ENCODE results near the gene PC. TPM values are rescaled to one million over a fixed set of nuclear protein-coding genes. Genes with fewer than 3 reads are reported as not detected.

PC gene
- total and polyA plus RNA-seq, 2 experiments from 2014 or later, result 18.3 to 21.7 TPM

DNA sequence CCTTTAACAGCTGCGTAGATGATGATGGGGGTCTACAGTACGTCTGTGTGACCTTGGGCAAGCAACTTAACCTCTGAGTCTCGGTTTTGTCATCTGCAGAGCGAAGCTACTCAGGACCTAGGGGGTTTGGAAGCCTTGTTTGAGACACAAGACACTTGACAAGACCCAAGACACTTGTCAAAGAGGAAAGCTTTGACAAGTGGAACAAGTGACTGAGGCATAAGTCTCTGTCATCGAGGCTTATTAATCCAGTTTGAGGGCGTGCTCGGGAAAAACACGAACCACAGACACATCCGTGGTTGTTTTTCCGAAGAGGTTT is 732 bp upstream of the PC start:
- Mint-ChIP-seq H3K9me3 (no peaks in the 10 kb centered on the region), H3K4me1 (peaks cover 32% of the 10 kb centered on the region), H3K4me3 (peak overlapping the region; percentile 75), H3K27me3 (ENCODE audit: insufficient read depth, low read depth, poor library complexity) (peaks cover 21% of the 10 kb centered on the region), H3K27ac (peak overlapping the region; percentile 94), H3K36me3 (ENCODE audit: low read depth) (peaks cover 3% of the 10 kb centered on the region; the same call in 1 of the 3 replicates)
- peak overlapping the region; percentile 56 for H3K27ac ChIP-seq (ENCODE audit: low read depth)
- H2AFZ ChIP-seq, result peak overlapping the region; percentile 15; the same call in 1 of the 2 replicates
- H3K27me3 ChIP-seq (ENCODE audit: insufficient read depth), result no peaks in the 10 kb centered on the region
- TF ChIP-seq NANOG (IDR thresholded peaks at IDR 0.05; ENCODE audit: borderline replicate concordance) (no peak), CREB1 (CRISPR knock-in tag; IDR thresholded peaks at IDR 0.05; ENCODE audit: low read depth) (no peak), EZH2phosphoT487 (IDR thresholded peaks at IDR 0.05; ENCODE audit: unreplicated experiment) (no peak), JUNB (IDR thresholded peaks at IDR 0.05; ENCODE audit: unreplicated experiment) (no peak), STAT1 (IDR thresholded peaks at IDR 0.05; ENCODE audit: unreplicated experiment) (no peak), EZH2 (IDR thresholded peaks at IDR 0.05; ENCODE audit: low read depth, unreplicated experiment) (no peak), ZNF114 (CRISPR knock-in tag; IDR thresholded peaks at IDR 0.05) (no peak), POLR2AphosphoS5 (IDR thresholded peaks at IDR 0.05; ENCODE audit: low read depth) (no peak), ZNF331 (CRISPR knock-in tag; IDR thresholded peaks at IDR 0.05; ENCODE audit: low read depth) (no peak)
- TF ChIP-seq, protein P1, sequence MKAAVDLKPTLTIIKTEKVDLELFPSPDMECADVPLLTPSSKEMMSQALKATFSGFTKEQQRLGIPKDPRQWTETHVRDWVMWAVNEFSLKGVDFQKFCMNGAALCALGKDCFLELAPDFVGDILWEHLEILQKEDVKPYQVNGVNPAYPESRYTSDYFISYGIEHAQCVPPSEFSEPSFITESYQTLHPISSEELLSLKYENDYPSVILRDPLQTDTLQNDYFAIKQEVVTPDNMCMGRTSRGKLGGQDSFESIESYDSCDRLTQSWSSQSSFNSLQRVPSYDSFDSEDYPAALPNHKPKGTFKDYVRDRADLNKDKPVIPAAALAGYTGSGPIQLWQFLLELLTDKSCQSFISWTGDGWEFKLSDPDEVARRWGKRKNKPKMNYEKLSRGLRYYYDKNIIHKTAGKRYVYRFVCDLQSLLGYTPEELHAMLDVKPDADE (IDR thresholded peaks at IDR 0.05), result no peak
- TF ChIP-seq, protein P2, sequence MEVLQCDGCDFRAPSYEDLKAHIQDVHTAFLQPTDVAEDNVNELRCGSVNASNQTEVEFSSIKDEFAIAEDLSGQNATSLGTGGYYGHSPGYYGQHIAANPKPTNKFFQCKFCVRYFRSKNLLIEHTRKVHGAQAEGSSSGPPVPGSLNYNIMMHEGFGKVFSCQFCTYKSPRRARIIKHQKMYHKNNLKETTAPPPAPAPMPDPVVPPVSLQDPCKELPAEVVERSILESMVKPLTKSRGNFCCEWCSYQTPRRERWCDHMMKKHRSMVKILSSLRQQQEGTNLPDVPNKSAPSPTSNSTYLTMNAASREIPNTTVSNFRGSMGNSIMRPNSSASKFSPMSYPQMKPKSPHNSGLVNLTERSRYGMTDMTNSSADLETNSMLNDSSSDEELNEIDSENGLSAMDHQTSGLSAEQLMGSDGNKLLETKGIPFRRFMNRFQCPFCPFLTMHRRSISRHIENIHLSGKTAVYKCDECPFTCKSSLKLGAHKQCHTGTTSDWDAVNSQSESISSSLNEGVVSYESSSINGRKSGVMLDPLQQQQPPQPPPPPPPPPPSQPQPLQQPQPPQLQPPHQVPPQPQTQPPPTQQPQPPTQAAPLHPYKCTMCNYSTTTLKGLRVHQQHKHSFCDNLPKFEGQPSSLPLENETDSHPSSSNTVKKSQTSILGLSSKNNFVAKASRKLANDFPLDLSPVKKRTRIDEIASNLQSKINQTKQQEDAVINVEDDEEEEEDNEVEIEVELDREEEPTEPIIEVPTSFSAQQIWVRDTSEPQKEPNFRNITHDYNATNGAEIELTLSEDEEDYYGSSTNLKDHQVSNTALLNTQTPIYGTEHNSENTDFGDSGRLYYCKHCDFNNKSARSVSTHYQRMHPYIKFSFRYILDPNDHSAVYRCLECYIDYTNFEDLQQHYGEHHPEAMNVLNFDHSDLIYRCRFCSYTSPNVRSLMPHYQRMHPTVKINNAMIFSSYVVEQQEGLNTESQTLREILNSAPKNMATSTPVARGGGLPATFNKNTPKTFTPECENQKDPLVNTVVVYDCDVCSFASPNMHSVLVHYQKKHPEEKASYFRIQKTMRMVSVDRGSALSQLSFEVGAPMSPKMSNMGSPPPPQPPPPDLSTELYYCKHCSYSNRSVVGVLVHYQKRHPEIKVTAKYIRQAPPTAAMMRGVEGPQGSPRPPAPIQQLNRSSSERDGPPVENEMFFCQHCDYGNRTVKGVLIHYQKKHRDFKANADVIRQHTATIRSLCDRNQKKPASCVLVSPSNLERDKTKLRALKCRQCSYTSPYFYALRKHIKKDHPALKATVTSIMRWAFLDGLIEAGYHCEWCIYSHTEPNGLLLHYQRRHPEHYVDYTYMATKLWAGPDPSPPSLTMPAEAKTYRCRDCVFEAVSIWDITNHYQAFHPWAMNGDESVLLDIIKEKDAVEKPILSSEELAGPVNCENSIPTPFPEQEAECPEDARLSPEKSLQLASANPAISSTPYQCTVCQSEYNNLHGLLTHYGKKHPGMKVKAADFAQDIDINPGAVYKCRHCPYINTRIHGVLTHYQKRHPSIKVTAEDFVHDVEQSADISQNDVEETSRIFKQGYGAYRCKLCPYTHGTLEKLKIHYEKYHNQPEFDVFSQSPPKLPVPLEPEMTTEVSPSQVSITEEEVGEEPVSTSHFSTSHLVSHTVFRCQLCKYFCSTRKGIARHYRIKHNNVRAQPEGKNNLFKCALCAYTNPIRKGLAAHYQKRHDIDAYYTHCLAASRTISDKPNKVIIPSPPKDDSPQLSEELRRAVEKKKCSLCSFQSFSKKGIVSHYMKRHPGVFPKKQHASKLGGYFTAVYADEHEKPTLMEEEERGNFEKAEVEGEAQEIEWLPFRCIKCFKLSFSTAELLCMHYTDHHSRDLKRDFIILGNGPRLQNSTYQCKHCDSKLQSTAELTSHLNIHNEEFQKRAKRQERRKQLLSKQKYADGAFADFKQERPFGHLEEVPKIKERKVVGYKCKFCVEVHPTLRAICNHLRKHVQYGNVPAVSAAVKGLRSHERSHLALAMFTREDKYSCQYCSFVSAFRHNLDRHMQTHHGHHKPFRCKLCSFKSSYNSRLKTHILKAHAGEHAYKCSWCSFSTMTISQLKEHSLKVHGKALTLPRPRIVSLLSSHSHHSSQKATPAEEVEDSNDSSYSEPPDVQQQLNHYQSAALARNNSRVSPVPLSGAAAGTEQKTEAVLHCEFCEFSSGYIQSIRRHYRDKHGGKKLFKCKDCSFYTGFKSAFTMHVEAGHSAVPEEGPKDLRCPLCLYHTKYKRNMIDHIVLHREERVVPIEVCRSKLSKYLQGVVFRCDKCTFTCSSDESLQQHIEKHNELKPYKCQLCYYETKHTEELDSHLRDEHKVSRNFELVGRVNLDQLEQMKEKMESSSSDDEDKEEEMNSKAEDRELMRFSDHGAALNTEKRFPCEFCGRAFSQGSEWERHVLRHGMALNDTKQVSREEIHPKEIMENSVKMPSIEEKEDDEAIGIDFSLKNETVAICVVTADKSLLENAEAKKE (CRISPR knock-in tag; IDR thresholded peaks at IDR 0.05), result no peak
- TF ChIP-seq, protein P3, sequence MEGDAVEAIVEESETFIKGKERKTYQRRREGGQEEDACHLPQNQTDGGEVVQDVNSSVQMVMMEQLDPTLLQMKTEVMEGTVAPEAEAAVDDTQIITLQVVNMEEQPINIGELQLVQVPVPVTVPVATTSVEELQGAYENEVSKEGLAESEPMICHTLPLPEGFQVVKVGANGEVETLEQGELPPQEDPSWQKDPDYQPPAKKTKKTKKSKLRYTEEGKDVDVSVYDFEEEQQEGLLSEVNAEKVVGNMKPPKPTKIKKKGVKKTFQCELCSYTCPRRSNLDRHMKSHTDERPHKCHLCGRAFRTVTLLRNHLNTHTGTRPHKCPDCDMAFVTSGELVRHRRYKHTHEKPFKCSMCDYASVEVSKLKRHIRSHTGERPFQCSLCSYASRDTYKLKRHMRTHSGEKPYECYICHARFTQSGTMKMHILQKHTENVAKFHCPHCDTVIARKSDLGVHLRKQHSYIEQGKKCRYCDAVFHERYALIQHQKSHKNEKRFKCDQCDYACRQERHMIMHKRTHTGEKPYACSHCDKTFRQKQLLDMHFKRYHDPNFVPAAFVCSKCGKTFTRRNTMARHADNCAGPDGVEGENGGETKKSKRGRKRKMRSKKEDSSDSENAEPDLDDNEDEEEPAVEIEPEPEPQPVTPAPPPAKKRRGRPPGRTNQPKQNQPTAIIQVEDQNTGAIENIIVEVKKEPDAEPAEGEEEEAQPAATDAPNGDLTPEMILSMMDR (conservative IDR thresholded peaks at IDR 0.05; ENCODE audit: low read depth in 2 of 2), result no peak
- TF ChIP-seq, protein P4, sequence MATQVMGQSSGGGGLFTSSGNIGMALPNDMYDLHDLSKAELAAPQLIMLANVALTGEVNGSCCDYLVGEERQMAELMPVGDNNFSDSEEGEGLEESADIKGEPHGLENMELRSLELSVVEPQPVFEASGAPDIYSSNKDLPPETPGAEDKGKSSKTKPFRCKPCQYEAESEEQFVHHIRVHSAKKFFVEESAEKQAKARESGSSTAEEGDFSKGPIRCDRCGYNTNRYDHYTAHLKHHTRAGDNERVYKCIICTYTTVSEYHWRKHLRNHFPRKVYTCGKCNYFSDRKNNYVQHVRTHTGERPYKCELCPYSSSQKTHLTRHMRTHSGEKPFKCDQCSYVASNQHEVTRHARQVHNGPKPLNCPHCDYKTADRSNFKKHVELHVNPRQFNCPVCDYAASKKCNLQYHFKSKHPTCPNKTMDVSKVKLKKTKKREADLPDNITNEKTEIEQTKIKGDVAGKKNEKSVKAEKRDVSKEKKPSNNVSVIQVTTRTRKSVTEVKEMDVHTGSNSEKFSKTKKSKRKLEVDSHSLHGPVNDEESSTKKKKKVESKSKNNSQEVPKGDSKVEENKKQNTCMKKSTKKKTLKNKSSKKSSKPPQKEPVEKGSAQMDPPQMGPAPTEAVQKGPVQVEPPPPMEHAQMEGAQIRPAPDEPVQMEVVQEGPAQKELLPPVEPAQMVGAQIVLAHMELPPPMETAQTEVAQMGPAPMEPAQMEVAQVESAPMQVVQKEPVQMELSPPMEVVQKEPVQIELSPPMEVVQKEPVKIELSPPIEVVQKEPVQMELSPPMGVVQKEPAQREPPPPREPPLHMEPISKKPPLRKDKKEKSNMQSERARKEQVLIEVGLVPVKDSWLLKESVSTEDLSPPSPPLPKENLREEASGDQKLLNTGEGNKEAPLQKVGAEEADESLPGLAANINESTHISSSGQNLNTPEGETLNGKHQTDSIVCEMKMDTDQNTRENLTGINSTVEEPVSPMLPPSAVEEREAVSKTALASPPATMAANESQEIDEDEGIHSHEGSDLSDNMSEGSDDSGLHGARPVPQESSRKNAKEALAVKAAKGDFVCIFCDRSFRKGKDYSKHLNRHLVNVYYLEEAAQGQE (IDR thresholded peaks at IDR 0.05; ENCODE audit: unreplicated experiment), result no peak
- H3K9me2 ChIP-seq (ENCODE audit: insufficient read depth), result no peaks in the 10 kb centered on the region
- peaks cover 14% of the 10 kb centered on the region for H3F3A ChIP-seq (replicated peaks; ENCODE audit: low read depth)
- DNase-seq (ENCODE audit: low spot score), result no peak
- no peaks in the 10 kb centered on the region for H3K36me3 ChIP-seq (ENCODE audit: insufficient read depth)
- peaks cover 11% of the 10 kb centered on the region; the same call in 1 of the 2 replicates for H3K4me1 ChIP-seq (ENCODE audit: insufficient read depth)
- H3K4me2 ChIP-seq, result peak overlapping the region; percentile 74
- 0 out of 2 replicates have a peak, but pooled peaks cover 7% of the 10 kb centered on the region for H3K79me2 ChIP-seq (replicated peaks; ENCODE audit: insufficient read depth)
- no peak for ATAC-seq
- H4K20me1 ChIP-seq (replicated peaks; ENCODE audit: insufficient read depth), result no peaks in the 10 kb centered on the region
- H3K4me3 ChIP-seq, result peak overlapping the region; percentile 45
